ENCODE measurements around the gene PARD3. TPM values are rescaled to one million over a fixed set of nuclear protein-coding genes. Genes with fewer than 3 reads are reported as not detected.
"Not testable (repeated sequence)": the region's sequence is repeated elsewhere in the genome, so short reads cannot be mapped to it uniquely, and the experiment has no call there.

PARD3 gene
- polyA plus RNA-seq, 1 donor from 2014 or later = 12.4 TPM

GRCh38 chr10:34794835-34795234 lies 20.3 kb downstream of the PARD3 start:
- H4K20me1 ChIP-seq (ENCODE audit: insufficient read depth) = no peaks in the 10 kb centered on the region
- H3K9ac ChIP-seq (ENCODE audit: low read length) = no peak overlapping the region
- H3K36me3 ChIP-seq (ENCODE audit: insufficient read depth, low read length) = no peaks in the 10 kb centered on the region
- peaks cover 30% of the 10 kb centered on the region for H3K79me2 ChIP-seq (replicated peaks; ENCODE audit: insufficient read depth, low read length)
- H3K4me3 ChIP-seq (ENCODE audit: low read length) = no peak overlapping the region
- no peaks in the 10 kb centered on the region for H3K27me3 ChIP-seq (ENCODE audit: insufficient read depth, low read depth, low read length)
- no peak overlapping the region for H3K4me2 ChIP-seq (ENCODE audit: low read length)
- no peak overlapping the region for H3K27ac ChIP-seq (ENCODE audit: low read length)
- no peaks in the 10 kb centered on the region for H3F3A ChIP-seq (ENCODE audit: insufficient read depth, low read length, poor library complexity, severe bottlenecking)
- no peaks in the 10 kb centered on the region for H3K9me2 ChIP-seq (ENCODE audit: insufficient read depth, low read length)
- no peak overlapping the region for H2AFZ ChIP-seq (ENCODE audit: low read depth, low read length)
- TF ChIP-seq REST (IDR thresholded peaks at IDR 0.05; ENCODE audit: borderline replicate concordance) (no peak), SMC3 (conservative IDR thresholded peaks at IDR 0.05; ENCODE audit: poor library complexity) (no peak), CTCF (IDR thresholded peaks at IDR 0.05; ENCODE audit: poor library complexity, severe bottlenecking) (no peak), RAD21 (conservative IDR thresholded peaks at IDR 0.05) (no peak), MXI1 (conservative IDR thresholded peaks at IDR 0.05; ENCODE audit: poor library complexity, severe bottlenecking) (no peak), EP300 (conservative IDR thresholded peaks at IDR 0.05; ENCODE audit: poor library complexity, severe bottlenecking) (no peak), POLR2AphosphoS5 (IDR thresholded peaks at IDR 0.05) (no peak), TAF1 (IDR thresholded peaks at IDR 0.05; ENCODE audit: low read depth) (no peak), EZH2 (IDR thresholded peaks at IDR 0.05; ENCODE audit: borderline replicate concordance, insufficient read depth, low read length, poor library complexity, severe bottlenecking) (no peak)
- H3K9me3 ChIP-seq (ENCODE audit: low read length) = no peaks in the 10 kb centered on the region

- not testable (repeated sequence) for H3K4me3 ChIP-seq (ENCODE audit: low read length); H3K4me2 ChIP-seq (ENCODE audit: low read length); H3F3A ChIP-seq (ENCODE audit: insufficient read depth, low read length, poor library complexity, severe bottlenecking); H3K9me3 ChIP-seq (ENCODE audit: low read length); H3K9ac ChIP-seq (ENCODE audit: low read length); H3K36me3 ChIP-seq (ENCODE audit: insufficient read depth, low read length); H3K9me2 ChIP-seq (ENCODE audit: insufficient read depth, low read length); H3K27ac ChIP-seq (ENCODE audit: low read length); H4K20me1 ChIP-seq (ENCODE audit: insufficient read depth); H3K27me3 ChIP-seq (ENCODE audit: insufficient read depth, low read depth, low read length); H2AFZ ChIP-seq (ENCODE audit: low read depth, low read length)
- H3K79me2 ChIP-seq (replicated peaks; ENCODE audit: insufficient read depth, low read length) = peaks cover 32% of the 10 kb centered on the region
Observed at GRCh38 chr10:34793581-34793980, 21.5 kb downstream of the PARD3 start.

- Histone ChIP-seq H3K27me3 (ENCODE audit: insufficient read depth, low read depth, low read length) (no peaks in the 10 kb centered on the region), H2AFZ (ENCODE audit: low read depth, low read length) (no peak overlapping the region), H3K79me2 (replicated peaks; ENCODE audit: insufficient read depth, low read length) (peaks cover 38% of the 10 kb centered on the region), H3K36me3 (ENCODE audit: insufficient read depth, low read length) (no peaks in the 10 kb centered on the region), H3K4me2 (ENCODE audit: low read length) (no peak overlapping the region), H3K4me3 (ENCODE audit: low read length) (no peak overlapping the region), H3K9me2 (ENCODE audit: insufficient read depth, low read length) (no peaks in the 10 kb centered on the region), H3K9me3 (ENCODE audit: low read length) (no peaks in the 10 kb centered on the region), H3K9ac (ENCODE audit: low read length) (no peak overlapping the region), H4K20me1 (ENCODE audit: insufficient read depth) (no peaks in the 10 kb centered on the region), H3K27ac (ENCODE audit: low read length) (no peak overlapping the region), H3F3A (ENCODE audit: insufficient read depth, low read length, poor library complexity, severe bottlenecking) (no peaks in the 10 kb centered on the region)
- TF ChIP-seq MXI1 (conservative IDR thresholded peaks at IDR 0.05; ENCODE audit: poor library complexity, severe bottlenecking) = no peak
- TF ChIP-seq EZH2 (IDR thresholded peaks at IDR 0.05; ENCODE audit: borderline replicate concordance, insufficient read depth, low read length, poor library complexity, severe bottlenecking) = no peak
- TF ChIP-seq SMC3 (conservative IDR thresholded peaks at IDR 0.05; ENCODE audit: poor library complexity) = no peak
- no peak for TF ChIP-seq TAF1 (IDR thresholded peaks at IDR 0.05; ENCODE audit: low read depth)
- no peak for TF ChIP-seq REST (IDR thresholded peaks at IDR 0.05; ENCODE audit: borderline replicate concordance)
- no peak for TF ChIP-seq RAD21 (conservative IDR thresholded peaks at IDR 0.05)
- TF ChIP-seq CTCF (IDR thresholded peaks at IDR 0.05; ENCODE audit: poor library complexity, severe bottlenecking) = no peak
- TF ChIP-seq POLR2AphosphoS5 (IDR thresholded peaks at IDR 0.05) = no peak
- TF ChIP-seq EP300 (conservative IDR thresholded peaks at IDR 0.05; ENCODE audit: poor library complexity, severe bottlenecking) = no peak
Observed at GRCh38 chr10:34792881-34793280, 22.2 kb downstream of the PARD3 start.
